ENCODE data around the gene ATP6V0D1. TPM values are rescaled to one million over a fixed set of nuclear protein-coding genes. Genes with fewer than 3 reads are reported as not detected.

The ATP6V0D1 gene
- total and polyA plus RNA-seq, 8 donors, result 17.4 to 54.0 (median 32.3) TPM

- Histone ChIP-seq H3K9me3 (no peaks in the 10 kb centered on the region), H3K27ac (peak overlapping the region in 2 of 4 donors; percentile 6 to 41), H3K36me3 (peaks cover 0 to 4% (median 0%) of the 10 kb centered on the region in 3 donors), H3K27me3 (no peaks in the 10 kb centered on the region), H3K4me1 (peaks cover 50 to 56% (median 53%) of the 10 kb centered on the region in 3 donors), H3K4me3 (no peak overlapping the region)
- TF ChIP-seq CTCF (IDR thresholded peaks at IDR 0.05), result no peak
- FAIRE-seq, result no peak
- 54 to 60% methylated on average over 12 of the region's 12 CpGs for WGBS, 2 donors
- ATAC-seq, result peak in 3 of 4 donors; percentile 17 to 54 (median 22)
- DNase-seq, result peak in 4 of 6 donors; percentile 64 to 81 (median 69)
- intact Hi-C loops (cut with DNase I), result no loop called here
Observed at GRCh38 chr16:67445913-67446907, 34.7 kb downstream of the ATP6V0D1 start.

GRCh38 chr16:67445441-67445912, 35.5 kb downstream of the ATP6V0D1 start:
- Histone ChIP-seq H3K36me3 (peaks cover 0 to 2% (median 0%) of the 10 kb centered on the region in 3 donors), H3K27me3 (no peaks in the 10 kb centered on the region), H3K27ac (peak overlapping the region in 1 of 4 donors; percentile 41), H3K4me3 (no peak overlapping the region), H3K4me1 (peaks cover 50 to 52% (median 52%) of the 10 kb centered on the region in 3 donors), H3K9me3 (no peaks in the 10 kb centered on the region)
- FAIRE-seq (no peak), ATAC-seq (peak in 1 of 4 donors; percentile 0), DNase-seq (peak in 2 of 6 donors; percentile 63 to 69)
- WGBS, 2 donors, result 15 to 22% methylated on average over 3 of the region's 3 CpGs
- intact Hi-C loops (cut with DNase I), result no loop called here
- no peak for TF ChIP-seq CTCF (IDR thresholded peaks at IDR 0.05)

GRCh38 chr16:67445126-67445426, 35.9 kb downstream of the ATP6V0D1 start:
- DNase-seq (peak in 1 of 6 donors; percentile 59), FAIRE-seq (no peak), ATAC-seq (no peak)
- intact Hi-C loops (cut with DNase I), result no loop called here
- no peaks in the 10 kb centered on the region for H3K9me3 ChIP-seq
- H3K4me1 ChIP-seq, result peaks cover 50 to 52% (median 52%) of the 10 kb centered on the region in 3 donors
- WGBS, 2 donors, result 91 to 93% methylated on average over 7 of the region's 7 CpGs
- no peak for TF ChIP-seq CTCF (IDR thresholded peaks at IDR 0.05)
- H3K4me3 ChIP-seq, result no peak overlapping the region
- H3K27ac ChIP-seq, result peak overlapping the region in 1 of 4 donors; percentile 41
- H3K27me3 ChIP-seq, result no peaks in the 10 kb centered on the region
- H3K36me3 ChIP-seq, result no peaks in the 10 kb centered on the region

- Histone ChIP-seq H3K27ac (no peak overlapping the region), H3K36me3 (peaks cover 0 to 1% (median 0%) of the 10 kb centered on the region in 3 donors), H3K4me3 (no peak overlapping the region), H3K9me3 (no peaks in the 10 kb centered on the region), H3K27me3 (no peaks in the 10 kb centered on the region), H3K4me1 (peaks cover 48 to 52% (median 50%) of the 10 kb centered on the region in 3 donors)
- DNase-seq (no peak), ATAC-seq (no peak), FAIRE-seq (no peak)
- 84 to 87% methylated on average over 22 of the region's 22 CpGs for WGBS, 2 donors
- intact Hi-C loops (cut with DNase I), result no loop called here
- no peak for TF ChIP-seq CTCF (IDR thresholded peaks at IDR 0.05)
Observed at GRCh38 chr16:67444259-67445125, 36.5 kb downstream of the ATP6V0D1 start.

Measured in pancreas (tissue), 10 donors.